WTC11 (cell line): ENCODE results near the gene PWWP3B.

ENCODE experiments used
- CBFB ChIP-seq: sonication (generic); formaldehyde crosslinking; IDR thresholded peaks from 2 replicates; pipeline ENCODE4 v1.8.1; 2022; ENCODE audit warnings: mild to moderate bottlenecking, low read depth, missing genetic modification reagents
- ETV6 ChIP-seq: sonication (generic); formaldehyde crosslinking; IDR thresholded peaks from 2 replicates; pipeline ENCODE4 v1.8.1; 2022; ENCODE audit warnings: mild to moderate bottlenecking, missing genetic modification reagents
- HMGA2 ChIP-seq: fragments of 250-450 bp; sonication (Bioruptor Pico); IDR thresholded peaks from 2 replicates; pipeline ENCODE4 v1.4.0; 2021; ENCODE audit warnings: mild to moderate bottlenecking, moderate library complexity
- JUN ChIP-seq: sonication (generic); formaldehyde crosslinking; IDR thresholded peaks from 2 replicates; pipeline ENCODE4 v1.8.0; 2023; ENCODE audit warnings: mild to moderate bottlenecking, missing genetic modification reagents
- MXD4 ChIP-seq: fragments of 250-450 bp; sonication (Bioruptor Pico); IDR thresholded peaks from 2 replicates; pipeline ENCODE4 v1.8.0; 2021; ENCODE audit warnings: mild to moderate bottlenecking, moderate library complexity, borderline replicate concordance
- NR2C2 ChIP-seq: sonication (generic); formaldehyde crosslinking; IDR thresholded peaks from 2 replicates; pipeline ENCODE4 v1.8.0; 2022; ENCODE audit warnings: mild to moderate bottlenecking, missing genetic modification reagents
- ZBTB21 ChIP-seq: sonication (generic); formaldehyde crosslinking; IDR thresholded peaks from 2 replicates; pipeline ENCODE4 v1.8.1; 2023; ENCODE audit warnings: mild to moderate bottlenecking, missing genetic modification reagents, borderline replicate concordance
- ZNF219 ChIP-seq: sonication (generic); formaldehyde crosslinking; IDR thresholded peaks from 2 replicates; pipeline ENCODE4 v1.8.0; 2023; ENCODE audit warnings: missing genetic modification reagents, mild to moderate bottlenecking, borderline replicate concordance
- ZNF396 ChIP-seq: fragments of 250-450 bp; sonication (Bioruptor Pico); IDR thresholded peaks from 2 replicates; pipeline ENCODE4 v1.8.0; 2021; ENCODE audit warnings: mild to moderate bottlenecking, moderate library complexity, borderline replicate concordance
- TF ChIP-seq, protein P1 (sequence below): fragments of 200-600 bp; IDR thresholded peaks from 2 replicates; pipeline ENCODE4 v1.8.0; 2022; ENCODE audit warnings: antibody characterized with exemption
- TF ChIP-seq, protein P2 (sequence below): sonication (generic); formaldehyde crosslinking; IDR thresholded peaks from 2 replicates; pipeline ENCODE4 v1.8.0; 2022; ENCODE audit warnings: mild to moderate bottlenecking, missing genetic modification reagents
- TF ChIP-seq, protein P3 (sequence below): sonication (generic); formaldehyde crosslinking; IDR thresholded peaks from 2 replicates; pipeline ENCODE4 v1.8.0; 2022; ENCODE audit warnings: missing genetic modification reagents
- TF ChIP-seq, protein P4 (sequence below): sonication (generic); formaldehyde crosslinking; conservative IDR thresholded peaks from 2 replicates; pipeline ENCODE4 v1.8.1; 2022; ENCODE audit warnings: mild to moderate bottlenecking, missing genetic modification reagents
- TF ChIP-seq, protein P5 (sequence below): sonication (generic); formaldehyde crosslinking; IDR thresholded peaks from 2 replicates; pipeline ENCODE4 v1.8.1; 2022; ENCODE audit warnings: mild to moderate bottlenecking, moderate library complexity, missing genetic modification reagents

DNA sequence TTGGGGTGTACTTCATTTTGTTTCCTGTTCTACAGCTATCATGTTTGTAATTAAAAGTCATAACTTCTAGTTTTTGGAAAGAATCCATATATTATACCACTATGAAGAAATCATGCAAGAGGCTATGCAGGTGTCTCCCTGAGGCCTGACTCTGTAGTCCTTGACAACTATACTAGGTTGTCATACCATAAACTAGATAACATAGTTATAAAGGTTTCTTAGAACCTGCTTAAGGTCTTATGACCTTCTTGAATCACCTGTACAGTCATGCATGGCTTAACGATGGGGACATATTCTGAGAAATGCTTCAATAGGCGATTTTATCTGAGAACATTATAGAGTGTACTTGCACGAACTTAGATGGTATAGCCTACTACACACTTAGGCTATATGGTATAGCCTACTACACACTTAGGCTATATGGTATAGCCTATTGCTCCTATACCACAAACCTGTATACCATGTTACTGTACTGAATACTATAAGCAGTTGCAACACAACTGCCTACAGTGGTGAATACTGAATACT is 3.3 kb downstream of the PWWP3B start:
- TF ChIP-seq, protein P1, sequence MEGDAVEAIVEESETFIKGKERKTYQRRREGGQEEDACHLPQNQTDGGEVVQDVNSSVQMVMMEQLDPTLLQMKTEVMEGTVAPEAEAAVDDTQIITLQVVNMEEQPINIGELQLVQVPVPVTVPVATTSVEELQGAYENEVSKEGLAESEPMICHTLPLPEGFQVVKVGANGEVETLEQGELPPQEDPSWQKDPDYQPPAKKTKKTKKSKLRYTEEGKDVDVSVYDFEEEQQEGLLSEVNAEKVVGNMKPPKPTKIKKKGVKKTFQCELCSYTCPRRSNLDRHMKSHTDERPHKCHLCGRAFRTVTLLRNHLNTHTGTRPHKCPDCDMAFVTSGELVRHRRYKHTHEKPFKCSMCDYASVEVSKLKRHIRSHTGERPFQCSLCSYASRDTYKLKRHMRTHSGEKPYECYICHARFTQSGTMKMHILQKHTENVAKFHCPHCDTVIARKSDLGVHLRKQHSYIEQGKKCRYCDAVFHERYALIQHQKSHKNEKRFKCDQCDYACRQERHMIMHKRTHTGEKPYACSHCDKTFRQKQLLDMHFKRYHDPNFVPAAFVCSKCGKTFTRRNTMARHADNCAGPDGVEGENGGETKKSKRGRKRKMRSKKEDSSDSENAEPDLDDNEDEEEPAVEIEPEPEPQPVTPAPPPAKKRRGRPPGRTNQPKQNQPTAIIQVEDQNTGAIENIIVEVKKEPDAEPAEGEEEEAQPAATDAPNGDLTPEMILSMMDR, result no peak
- TF ChIP-seq ZNF219 (CRISPR knock-in tag) (no peak), HMGA2 (CRISPR knock-in tag) (no peak), NR2C2 (CRISPR knock-in tag) (no peak), ETV6 (no peak), ZNF396 (CRISPR knock-in tag) (no peak), JUN (CRISPR knock-in tag) (no peak), CBFB (no peak), MXD4 (CRISPR knock-in tag) (no peak), ZBTB21 (CRISPR knock-in tag) (no peak)
- TF ChIP-seq, protein P2, sequence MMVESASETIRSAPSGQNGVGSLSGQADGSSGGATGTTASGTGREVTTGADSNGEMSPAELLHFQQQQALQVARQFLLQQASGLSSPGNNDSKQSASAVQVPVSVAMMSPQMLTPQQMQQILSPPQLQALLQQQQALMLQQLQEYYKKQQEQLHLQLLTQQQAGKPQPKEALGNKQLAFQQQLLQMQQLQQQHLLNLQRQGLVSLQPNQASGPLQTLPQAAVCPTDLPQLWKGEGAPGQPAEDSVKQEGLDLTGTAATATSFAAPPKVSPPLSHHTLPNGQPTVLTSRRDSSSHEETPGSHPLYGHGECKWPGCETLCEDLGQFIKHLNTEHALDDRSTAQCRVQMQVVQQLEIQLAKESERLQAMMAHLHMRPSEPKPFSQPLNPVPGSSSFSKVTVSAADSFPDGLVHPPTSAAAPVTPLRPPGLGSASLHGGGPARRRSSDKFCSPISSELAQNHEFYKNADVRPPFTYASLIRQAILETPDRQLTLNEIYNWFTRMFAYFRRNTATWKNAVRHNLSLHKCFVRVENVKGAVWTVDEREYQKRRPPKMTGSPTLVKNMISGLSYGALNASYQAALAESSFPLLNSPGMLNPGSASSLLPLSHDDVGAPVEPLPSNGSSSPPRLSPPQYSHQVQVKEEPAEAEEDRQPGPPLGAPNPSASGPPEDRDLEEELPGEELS, result no peak
- TF ChIP-seq, protein P3, sequence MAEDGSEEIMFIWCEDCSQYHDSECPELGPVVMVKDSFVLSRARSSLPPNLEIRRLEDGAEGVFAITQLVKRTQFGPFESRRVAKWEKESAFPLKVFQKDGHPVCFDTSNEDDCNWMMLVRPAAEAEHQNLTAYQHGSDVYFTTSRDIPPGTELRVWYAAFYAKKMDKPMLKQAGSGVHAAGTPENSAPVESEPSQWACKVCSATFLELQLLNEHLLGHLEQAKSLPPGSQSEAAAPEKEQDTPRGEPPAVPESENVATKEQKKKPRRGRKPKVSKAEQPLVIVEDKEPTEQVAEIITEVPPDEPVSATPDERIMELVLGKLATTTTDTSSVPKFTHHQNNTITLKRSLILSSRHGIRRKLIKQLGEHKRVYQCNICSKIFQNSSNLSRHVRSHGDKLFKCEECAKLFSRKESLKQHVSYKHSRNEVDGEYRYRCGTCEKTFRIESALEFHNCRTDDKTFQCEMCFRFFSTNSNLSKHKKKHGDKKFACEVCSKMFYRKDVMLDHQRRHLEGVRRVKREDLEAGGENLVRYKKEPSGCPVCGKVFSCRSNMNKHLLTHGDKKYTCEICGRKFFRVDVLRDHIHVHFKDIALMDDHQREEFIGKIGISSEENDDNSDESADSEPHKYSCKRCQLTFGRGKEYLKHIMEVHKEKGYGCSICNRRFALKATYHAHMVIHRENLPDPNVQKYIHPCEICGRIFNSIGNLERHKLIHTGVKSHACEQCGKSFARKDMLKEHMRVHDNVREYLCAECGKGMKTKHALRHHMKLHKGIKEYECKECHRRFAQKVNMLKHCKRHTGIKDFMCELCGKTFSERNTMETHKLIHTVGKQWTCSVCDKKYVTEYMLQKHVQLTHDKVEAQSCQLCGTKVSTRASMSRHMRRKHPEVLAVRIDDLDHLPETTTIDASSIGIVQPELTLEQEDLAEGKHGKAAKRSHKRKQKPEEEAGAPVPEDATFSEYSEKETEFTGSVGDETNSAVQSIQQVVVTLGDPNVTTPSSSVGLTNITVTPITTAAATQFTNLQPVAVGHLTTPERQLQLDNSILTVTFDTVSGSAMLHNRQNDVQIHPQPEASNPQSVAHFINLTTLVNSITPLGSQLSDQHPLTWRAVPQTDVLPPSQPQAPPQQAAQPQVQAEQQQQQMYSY (CRISPR knock-in tag), result no peak
- TF ChIP-seq, protein P4, sequence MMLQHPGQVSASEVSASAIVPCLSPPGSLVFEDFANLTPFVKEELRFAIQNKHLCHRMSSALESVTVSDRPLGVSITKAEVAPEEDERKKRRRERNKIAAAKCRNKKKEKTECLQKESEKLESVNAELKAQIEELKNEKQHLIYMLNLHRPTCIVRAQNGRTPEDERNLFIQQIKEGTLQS (CRISPR knock-in tag), result no peak
- TF ChIP-seq, protein P5, sequence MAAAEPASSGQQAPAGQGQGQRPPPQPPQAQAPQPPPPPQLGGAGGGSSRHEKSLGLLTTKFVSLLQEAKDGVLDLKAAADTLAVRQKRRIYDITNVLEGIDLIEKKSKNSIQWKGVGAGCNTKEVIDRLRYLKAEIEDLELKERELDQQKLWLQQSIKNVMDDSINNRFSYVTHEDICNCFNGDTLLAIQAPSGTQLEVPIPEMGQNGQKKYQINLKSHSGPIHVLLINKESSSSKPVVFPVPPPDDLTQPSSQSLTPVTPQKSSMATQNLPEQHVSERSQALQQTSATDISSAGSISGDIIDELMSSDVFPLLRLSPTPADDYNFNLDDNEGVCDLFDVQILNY, result no peak
